Measurements from ENCODE around the gene FOXP1.
A peak's percentile ranks its signal among the peaks of the same experiment; 100 is the strongest.

FOXP1 gene

DNA sequence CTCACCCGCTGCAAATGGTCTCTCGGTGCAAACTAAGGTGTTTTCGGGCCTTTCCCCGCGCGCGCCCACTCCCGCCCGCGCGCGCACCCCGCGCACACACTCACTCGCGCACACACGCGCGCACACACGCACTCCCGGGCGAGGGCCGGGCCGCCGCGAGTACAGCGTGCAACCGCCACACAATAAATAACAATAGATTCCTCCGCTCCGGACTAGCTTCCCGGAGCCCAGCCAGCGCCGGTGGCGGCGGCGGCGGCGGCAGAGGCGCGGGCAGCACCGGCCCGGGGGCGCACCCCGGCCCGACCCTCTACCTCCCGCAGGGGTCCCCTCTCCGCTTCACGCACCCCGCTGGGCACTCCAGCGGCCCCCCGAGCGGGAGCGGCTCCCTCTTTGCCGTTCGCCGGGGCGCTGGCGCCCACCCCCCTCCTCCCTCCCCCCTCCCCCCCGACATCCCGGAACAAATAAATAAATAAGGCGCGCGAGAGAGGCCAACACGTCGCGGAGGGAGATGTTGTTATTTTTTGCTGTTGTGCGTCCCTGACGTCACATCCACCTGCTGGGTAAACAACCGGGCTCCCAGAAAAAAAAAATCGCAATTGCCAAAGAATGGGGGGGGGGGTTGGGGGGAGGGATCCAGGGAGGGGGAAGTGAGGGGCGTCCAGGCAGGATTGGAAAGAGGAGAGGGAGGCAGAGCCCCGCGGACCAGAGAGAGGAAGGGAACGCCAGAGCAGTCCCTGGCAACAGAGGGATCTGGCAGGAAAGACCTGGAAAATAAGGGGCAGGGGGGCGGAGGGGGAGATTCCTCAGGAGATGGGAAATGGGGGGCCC lies at the start of gene FOXP1:
TSS of gene FOXP1 (minus strand) at position 163 of the 828 bp plus-strand sequence. CDS start 385,347 bp downstream, outside the sequence.
- DNase-seq (ENCODE audit: low read depth in 2 of 2, low spot score in 1 of 2), result peak in 1 of 2 donors; percentile 47

- no peak for DNase-seq (ENCODE audit: low read depth in 2 of 2, low spot score in 1 of 2)
Observed at GRCh38 chr3:71629711-71630110, 46.2 kb upstream of the FOXP1 start.

GRCh38 chr3:71629289-71629688 lies 45.8 kb upstream of the FOXP1 start:
- DNase-seq (ENCODE audit: low read depth in 2 of 2, low spot score in 1 of 2), result no peak

DNA sequence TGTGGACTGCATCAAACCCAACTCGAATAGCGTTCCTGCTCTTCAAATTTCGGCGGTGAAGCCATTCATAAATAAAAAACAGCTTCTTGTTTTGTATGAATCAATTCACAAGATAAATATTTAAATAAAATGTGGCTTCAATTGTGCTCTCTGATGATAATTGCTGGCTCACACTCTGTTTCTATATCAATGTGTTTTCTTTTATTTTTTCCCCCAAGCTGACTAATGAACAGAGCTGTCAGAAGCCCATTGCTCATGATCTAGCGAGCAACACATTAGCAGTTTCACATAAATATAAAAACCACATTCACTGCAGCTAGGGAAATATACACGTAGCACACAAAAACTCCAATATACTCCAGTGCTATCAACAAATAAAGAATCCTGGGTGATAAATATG lies 45.0 kb upstream of the FOXP1 start:
- DNase-seq (ENCODE audit: low read depth in 2 of 2, low spot score in 1 of 2), result no peak

GRCh38 chr3:71625676-71626075 lies 42.1 kb upstream of the FOXP1 start:
- DNase-seq (ENCODE audit: low read depth in 2 of 2, low spot score in 1 of 2), result no peak

DNA sequence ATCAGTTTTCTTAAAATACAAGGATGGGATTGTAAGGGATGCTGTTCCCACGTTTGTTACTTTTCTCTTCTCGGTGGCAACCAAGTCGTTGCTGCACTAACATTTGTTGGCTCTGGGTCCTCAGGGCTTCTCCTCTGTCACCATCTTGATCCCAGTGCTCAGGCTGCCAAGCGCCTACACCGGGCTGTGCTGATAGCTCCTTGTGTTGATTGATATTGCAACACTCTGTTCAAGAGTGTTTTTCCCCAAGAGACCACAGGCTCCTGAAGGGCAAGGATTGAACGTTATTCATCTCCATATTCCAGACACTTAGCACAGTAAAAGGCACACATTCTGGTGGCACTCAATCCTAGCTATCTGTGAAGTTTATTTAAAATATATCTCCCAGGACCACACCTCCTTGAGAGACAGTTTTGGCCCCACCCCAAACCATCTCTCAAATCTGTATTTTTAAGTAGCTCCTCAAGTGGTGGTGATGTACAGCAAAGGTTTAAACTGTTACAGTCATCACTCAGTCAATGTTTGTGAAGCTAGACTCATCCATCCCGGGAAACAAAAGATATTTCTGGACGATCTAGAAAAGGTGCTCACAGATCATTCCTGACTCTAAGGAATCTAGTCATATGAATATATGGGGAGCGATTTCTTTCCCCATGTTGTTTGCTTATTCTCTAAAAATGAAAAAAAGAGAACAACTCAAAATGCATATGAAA lies 38.5 kb upstream of the FOXP1 start:
- DNase-seq (ENCODE audit: low read depth in 2 of 2, low spot score in 1 of 2), result no peak

GRCh38 chr3:71618538-71618937 lies 35.0 kb upstream of the FOXP1 start:
- no peak for DNase-seq (ENCODE audit: low read depth in 2 of 2, low spot score in 1 of 2)

DNA sequence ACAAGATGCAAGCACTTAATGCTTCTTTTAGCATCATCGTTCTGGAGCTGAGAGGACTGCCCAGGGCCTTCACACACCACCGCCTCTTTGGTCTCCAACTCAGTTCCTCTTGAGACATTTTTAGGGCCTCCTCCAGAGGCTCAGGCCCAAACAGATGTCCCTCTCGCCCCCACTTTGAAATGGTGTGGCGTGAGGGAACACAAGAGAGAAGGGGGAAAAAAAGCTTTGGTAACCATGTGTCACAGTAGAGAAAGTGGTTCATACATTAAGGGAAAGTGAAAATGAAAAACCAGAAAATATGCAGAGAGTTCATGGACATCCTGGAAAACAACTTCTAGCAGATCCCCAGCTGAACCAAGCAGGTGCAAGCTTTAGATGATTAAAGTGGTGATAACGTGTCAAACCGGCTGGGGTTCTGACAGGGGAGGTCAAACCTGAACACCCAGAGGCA lies 33.1 kb upstream of the FOXP1 start:
- DNase-seq (ENCODE audit: low read depth in 2 of 2, low spot score in 1 of 2), result no peak

- DNase-seq (ENCODE audit: low read depth in 2 of 2, low spot score in 1 of 2), result no peak
Observed at GRCh38 chr3:71614869-71615268, 31.3 kb upstream of the FOXP1 start.

DNA sequence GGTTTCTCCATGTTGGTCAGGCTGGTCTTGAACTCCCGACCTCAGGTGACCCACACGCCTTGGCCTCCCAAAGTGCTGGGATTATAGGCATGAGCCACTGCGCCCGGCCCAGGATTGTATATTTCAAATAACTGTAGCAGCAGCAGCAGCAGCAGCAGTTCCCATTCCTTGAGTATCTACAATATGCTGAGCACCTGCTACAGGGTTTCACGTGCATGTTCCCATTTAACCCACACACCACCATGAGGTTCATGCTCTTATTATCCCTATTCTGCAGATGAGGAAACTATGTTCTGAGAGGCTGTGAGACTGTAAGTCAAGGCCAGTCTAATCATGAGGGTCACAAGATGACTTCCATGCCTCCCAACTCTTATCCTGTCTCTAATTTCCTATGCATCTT lies 30.9 kb upstream of the FOXP1 start:
- no peak for DNase-seq (ENCODE audit: low read depth in 2 of 2, low spot score in 1 of 2)

DNA sequence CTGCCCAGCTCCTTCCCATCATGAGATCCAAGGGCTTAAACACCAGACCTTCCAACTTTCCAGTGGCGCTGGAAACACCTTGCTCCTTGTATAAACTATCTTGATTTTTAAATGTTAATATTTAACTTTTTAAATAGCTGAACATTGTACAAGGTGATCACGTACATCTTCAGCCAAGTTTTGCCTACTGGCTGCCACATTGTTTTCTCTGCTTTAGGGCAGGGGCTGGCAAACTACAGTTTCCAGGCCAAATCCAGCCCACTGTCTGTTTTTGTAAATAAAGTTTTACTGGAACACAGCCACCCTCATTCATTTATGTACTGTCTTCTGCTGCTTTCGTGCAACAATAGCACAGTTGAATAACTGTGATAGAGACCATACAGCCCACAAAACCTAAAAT lies 27.6 kb upstream of the FOXP1 start:
- DNase-seq (ENCODE audit: low read depth in 2 of 2, low spot score in 1 of 2), result no peak

DNA sequence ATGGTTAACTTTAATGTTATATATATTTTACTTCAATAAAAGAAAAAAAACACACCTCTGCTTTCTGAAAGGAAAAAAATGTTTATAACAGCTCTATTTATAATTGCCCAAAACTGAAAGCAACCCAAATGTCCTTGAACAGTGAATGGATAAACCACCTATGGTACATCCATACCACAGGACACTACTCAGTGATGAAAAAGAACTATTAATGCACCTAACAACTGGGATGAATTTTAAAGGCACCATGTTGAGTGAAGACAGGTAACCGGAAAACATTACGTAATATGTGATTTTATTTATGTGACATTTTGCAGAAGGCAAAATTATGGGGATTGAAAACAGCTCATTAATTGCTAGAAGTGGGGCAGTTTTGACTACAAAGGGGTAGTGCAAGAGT lies 23.8 kb upstream of the FOXP1 start:
- DNase-seq (ENCODE audit: low read depth in 2 of 2, low spot score in 1 of 2), result no peak

GRCh38 chr3:71606582-71606981 lies 23.1 kb upstream of the FOXP1 start:
- DNase-seq (ENCODE audit: low read depth in 2 of 2, low spot score in 1 of 2), result no peak

DNA sequence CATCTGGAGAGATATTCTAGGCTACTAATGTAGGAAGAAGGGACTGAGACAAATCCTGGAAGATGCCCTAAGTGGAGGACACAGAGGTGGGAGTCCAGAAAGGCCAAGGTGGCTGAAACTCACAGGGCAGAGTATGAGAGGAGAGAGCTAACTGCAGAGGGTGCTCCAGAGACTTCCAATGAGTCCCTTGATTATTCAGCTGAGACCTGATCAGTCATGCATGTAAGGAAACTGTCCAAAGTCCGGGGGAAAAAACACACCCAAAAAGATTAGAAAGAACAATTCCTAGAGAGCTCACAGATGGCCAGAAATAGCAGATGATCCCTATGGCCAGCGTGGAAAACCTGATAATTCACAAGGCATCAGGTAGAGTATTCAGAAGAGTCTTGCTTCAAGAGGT lies 18.7 kb upstream of the FOXP1 start:
- DNase-seq (ENCODE audit: low read depth in 2 of 2, low spot score in 1 of 2), result no peak

- DNase-seq (ENCODE audit: low read depth in 2 of 2, low spot score in 1 of 2), result no peak
Observed at GRCh38 chr3:71601811-71602210, 18.3 kb upstream of the FOXP1 start.

- no peak for DNase-seq (ENCODE audit: low read depth in 2 of 2, low spot score in 1 of 2)
Observed at GRCh38 chr3:71600646-71601288, 17.2 kb upstream of the FOXP1 start.

GRCh38 chr3:71599416-71599815 lies 15.9 kb upstream of the FOXP1 start:
- DNase-seq (ENCODE audit: low read depth in 2 of 2, low spot score in 1 of 2), result no peak

- no peak for DNase-seq (ENCODE audit: low read depth in 2 of 2, low spot score in 1 of 2)
Observed at GRCh38 chr3:71598292-71598691, 14.8 kb upstream of the FOXP1 start.

- no peak for DNase-seq (ENCODE audit: low read depth in 2 of 2, low spot score in 1 of 2)
Observed at GRCh38 chr3:71597286-71597685, 13.8 kb upstream of the FOXP1 start.

DNA sequence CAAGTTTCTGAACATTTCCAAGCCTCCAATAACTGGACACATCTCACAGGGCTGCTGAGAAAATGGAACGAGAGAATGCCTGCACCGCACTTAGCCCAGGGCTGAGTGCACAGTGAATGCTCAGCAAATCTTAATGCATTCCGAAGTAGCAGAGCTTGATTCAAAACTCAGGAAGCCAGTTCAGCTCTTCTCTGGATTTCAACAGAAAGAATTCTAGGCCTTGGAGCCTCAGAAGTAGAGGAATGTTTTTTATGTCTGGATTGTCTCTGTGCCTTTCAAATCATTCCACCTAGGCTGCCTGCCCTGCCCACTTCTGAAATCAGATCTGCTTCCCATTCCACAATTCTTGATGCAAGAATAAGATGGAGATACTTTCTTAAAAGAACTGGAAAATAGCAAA lies 9.6 kb upstream of the FOXP1 start:
- no peak for DNase-seq (ENCODE audit: low read depth in 2 of 2, low spot score in 1 of 2)

DNA sequence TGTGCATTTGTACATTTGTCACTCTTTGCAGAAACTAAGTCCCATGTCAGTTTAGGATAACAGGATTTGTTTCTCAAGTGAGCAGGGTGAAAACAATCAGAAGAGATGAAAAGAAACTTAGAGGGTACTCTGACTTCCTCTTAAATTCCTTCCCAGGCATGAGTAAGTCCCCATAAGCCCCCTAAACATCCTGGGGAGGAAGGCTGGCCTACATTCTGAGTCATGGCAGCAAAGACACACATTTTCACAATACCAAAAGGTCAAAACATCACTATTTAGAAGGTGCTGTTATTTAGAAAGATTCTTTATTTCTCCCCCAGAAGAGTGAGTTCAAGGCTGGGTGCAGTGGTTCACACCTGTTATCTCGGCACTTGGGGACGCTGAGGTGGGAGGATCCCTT lies 7.6 kb upstream of the FOXP1 start:
- no peak for DNase-seq (ENCODE audit: low read depth in 2 of 2, low spot score in 1 of 2)

DNA sequence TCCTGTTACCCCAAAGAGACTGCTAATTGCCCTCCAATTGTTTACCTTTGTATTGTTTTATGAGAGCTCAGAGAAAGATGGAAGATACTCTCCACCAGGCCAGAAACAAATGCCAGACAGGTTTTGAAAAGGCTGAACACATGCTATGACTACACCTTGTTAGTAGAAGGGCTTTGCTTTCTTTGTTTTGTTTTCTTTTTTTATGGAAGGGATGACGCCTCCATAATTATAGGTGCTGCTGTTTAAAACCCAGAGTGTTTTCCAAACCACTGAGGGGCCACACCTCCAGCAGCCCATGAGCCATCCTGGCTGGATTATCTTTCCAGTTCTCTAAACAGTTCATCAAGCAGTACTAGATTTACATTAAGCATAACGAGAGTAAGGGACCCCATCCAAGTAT lies 5.6 kb upstream of the FOXP1 start:
- DNase-seq (ENCODE audit: low read depth in 2 of 2, low spot score in 1 of 2), result no peak

All from stimulated activated CD8-positive, alpha-beta memory T cell treated with anti-CD3 and anti-CD28 coated beads, Interleukin-4, amount 100 ng/mL, for 4 hours (primary cell).